ENCODE results near the gene CYP4F22. TPM values are rescaled to one million over a fixed set of nuclear protein-coding genes. Genes with fewer than 3 reads are reported as not detected.

The CYP4F22 gene
- total and polyA plus RNA-seq, 9 of the 15 experiments (the other 6 are each of a cell fraction or from before 2014, with no cell fraction given): not detected

DNA sequence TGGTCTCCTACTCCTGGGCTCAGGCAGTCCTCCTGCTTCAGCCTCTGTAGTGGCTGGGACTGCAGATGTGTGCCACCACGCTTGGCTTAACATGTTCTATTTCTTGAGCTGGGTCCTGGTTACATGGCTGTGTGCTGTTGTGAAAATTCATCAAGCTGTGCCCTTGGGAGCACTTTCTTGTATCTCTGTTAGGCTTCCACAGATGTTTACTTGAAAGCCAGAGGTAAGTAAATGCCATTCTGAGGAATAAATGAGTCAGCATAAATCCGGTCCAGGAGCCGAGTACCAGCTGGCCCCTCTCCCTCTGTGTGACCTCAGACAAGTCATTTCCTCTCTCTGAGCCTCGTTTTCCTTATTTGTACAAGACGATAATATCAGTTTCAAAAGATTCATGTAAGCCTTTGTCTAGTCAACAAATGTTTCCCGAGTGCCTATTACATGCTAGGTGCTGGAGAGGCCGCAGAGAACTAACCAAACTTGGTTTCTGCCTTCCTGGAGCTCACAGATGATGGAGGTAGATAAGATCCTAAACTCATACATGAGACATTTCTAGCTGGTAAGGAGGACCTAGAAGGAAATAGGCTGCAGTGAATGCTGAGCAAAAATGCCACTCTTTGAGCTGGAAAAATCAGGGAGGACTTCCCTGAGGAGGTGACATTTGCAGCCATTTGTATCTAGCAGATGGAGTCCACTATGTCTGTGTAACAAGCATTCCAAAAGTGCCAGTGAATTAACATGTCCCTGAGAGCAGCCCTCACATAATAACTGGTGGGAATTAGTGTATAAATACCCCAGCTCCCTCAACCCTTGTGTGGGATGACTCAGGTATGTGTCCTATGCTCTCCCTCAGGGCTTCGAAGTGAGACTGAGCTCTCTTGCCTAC lies 41.2 kb upstream of the CYP4F22 start (continued):
- no peak for TF ChIP-seq PRPF4 (IDR thresholded peaks at IDR 0.05; ENCODE audit: insufficient read depth, low read depth, low read length, poor library complexity, severe bottlenecking)
- TF ChIP-seq, protein P1, sequence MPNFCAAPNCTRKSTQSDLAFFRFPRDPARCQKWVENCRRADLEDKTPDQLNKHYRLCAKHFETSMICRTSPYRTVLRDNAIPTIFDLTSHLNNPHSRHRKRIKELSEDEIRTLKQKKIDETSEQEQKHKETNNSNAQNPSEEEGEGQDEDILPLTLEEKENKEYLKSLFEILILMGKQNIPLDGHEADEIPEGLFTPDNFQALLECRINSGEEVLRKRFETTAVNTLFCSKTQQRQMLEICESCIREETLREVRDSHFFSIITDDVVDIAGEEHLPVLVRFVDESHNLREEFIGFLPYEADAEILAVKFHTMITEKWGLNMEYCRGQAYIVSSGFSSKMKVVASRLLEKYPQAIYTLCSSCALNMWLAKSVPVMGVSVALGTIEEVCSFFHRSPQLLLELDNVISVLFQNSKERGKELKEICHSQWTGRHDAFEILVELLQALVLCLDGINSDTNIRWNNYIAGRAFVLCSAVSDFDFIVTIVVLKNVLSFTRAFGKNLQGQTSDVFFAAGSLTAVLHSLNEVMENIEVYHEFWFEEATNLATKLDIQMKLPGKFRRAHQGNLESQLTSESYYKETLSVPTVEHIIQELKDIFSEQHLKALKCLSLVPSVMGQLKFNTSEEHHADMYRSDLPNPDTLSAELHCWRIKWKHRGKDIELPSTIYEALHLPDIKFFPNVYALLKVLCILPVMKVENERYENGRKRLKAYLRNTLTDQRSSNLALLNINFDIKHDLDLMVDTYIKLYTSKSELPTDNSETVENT (CRISPR knock-in tag; IDR thresholded peaks at IDR 0.05): no peak
- no peak for TF ChIP-seq ZEB2 (IDR thresholded peaks at IDR 0.05)
- TF ChIP-seq FOXM1 (IDR thresholded peaks at IDR 0.05; ENCODE audit: low read depth): no peak
- no peak for TF ChIP-seq FOXM1 (CRISPR knock-in tag; IDR thresholded peaks at IDR 0.05; ENCODE audit: low read depth)
- TF ChIP-seq FIP1L1 (IDR thresholded peaks at IDR 0.05; ENCODE audit: low read depth, low read length, poor library complexity, severe bottlenecking): no peak
- no peak for TF ChIP-seq RFX7 (CRISPR knock-in tag; IDR thresholded peaks at IDR 0.05)
- no peak for TF ChIP-seq TGIF2 (CRISPR knock-in tag; IDR thresholded peaks at IDR 0.05)
- TF ChIP-seq, protein P2, sequence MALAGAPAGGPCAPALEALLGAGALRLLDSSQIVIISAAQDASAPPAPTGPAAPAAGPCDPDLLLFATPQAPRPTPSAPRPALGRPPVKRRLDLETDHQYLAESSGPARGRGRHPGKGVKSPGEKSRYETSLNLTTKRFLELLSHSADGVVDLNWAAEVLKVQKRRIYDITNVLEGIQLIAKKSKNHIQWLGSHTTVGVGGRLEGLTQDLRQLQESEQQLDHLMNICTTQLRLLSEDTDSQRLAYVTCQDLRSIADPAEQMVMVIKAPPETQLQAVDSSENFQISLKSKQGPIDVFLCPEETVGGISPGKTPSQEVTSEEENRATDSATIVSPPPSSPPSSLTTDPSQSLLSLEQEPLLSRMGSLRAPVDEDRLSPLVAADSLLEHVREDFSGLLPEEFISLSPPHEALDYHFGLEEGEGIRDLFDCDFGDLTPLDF (CRISPR knock-in tag; IDR thresholded peaks at IDR 0.05): no peak
- TF ChIP-seq, protein P3, sequence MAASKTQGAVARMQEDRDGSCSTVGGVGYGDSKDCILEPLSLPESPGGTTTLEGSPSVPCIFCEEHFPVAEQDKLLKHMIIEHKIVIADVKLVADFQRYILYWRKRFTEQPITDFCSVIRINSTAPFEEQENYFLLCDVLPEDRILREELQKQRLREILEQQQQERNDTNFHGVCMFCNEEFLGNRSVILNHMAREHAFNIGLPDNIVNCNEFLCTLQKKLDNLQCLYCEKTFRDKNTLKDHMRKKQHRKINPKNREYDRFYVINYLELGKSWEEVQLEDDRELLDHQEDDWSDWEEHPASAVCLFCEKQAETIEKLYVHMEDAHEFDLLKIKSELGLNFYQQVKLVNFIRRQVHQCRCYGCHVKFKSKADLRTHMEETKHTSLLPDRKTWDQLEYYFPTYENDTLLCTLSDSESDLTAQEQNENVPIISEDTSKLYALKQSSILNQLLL (CRISPR knock-in tag; IDR thresholded peaks at IDR 0.05; ENCODE audit: borderline replicate concordance): no peak
- TF ChIP-seq, protein P4, sequence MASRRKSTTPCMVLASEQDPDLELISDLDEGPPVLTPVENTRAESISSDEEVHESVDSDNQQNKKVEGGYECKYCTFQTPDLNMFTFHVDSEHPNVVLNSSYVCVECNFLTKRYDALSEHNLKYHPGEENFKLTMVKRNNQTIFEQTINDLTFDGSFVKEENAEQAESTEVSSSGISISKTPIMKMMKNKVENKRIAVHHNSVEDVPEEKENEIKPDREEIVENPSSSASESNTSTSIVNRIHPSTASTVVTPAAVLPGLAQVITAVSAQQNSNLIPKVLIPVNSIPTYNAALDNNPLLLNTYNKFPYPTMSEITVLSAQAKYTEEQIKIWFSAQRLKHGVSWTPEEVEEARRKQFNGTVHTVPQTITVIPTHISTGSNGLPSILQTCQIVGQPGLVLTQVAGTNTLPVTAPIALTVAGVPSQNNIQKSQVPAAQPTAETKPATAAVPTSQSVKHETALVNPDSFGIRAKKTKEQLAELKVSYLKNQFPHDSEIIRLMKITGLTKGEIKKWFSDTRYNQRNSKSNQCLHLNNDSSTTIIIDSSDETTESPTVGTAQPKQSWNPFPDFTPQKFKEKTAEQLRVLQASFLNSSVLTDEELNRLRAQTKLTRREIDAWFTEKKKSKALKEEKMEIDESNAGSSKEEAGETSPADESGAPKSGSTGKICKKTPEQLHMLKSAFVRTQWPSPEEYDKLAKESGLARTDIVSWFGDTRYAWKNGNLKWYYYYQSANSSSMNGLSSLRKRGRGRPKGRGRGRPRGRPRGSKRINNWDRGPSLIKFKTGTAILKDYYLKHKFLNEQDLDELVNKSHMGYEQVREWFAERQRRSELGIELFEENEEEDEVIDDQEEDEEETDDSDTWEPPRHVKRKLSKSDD (conservative IDR thresholded peaks at IDR 0.05; ENCODE audit: low read length): no peak
- TF ChIP-seq ZNF444 (CRISPR knock-in tag; IDR thresholded peaks at IDR 0.05): no peak
- 0 out of 2 replicates have a peak, but pooled peaks have one; percentile 22 for TF ChIP-seq NFE2L1 (tag; IDR thresholded peaks at IDR 0.05; ENCODE audit: borderline replicate concordance, low read depth)
- no peak for TF ChIP-seq L3MBTL2 (IDR thresholded peaks at IDR 0.05)
- TF ChIP-seq, protein P5, sequence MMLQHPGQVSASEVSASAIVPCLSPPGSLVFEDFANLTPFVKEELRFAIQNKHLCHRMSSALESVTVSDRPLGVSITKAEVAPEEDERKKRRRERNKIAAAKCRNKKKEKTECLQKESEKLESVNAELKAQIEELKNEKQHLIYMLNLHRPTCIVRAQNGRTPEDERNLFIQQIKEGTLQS (IDR thresholded peaks at IDR 0.05): peak; percentile 18; the same call in 1 of the 2 replicates
- TF ChIP-seq, protein P5 (CRISPR knock-in tag; conservative IDR thresholded peaks at IDR 0.05): no peak
- TF ChIP-seq BCOR (IDR thresholded peaks at IDR 0.05): peak; percentile 90
- TF ChIP-seq ZBTB8A (IDR thresholded peaks at IDR 0.05; ENCODE audit: partially characterized antibody): no peak
- TF ChIP-seq ZNF436 (CRISPR knock-in tag; IDR thresholded peaks at IDR 0.05): peak; percentile 85

All from K562 (cell line).